HepG2 (cell line): ENCODE data around the gene NAA25. TPM values are rescaled to one million over a fixed set of nuclear protein-coding genes. Genes with fewer than 3 reads are reported as not detected.

Experiments used
- FLYWCH1 ChIP-seq: sonication (generic); formaldehyde crosslinking; IDR thresholded peaks from 2 replicates; pipeline ENCODE4 v1.8.1; 2023; ENCODE audit warnings: mild to moderate bottlenecking, missing genetic modification reagents
- HOXA9 ChIP-seq: sonication (generic); formaldehyde crosslinking; IDR thresholded peaks from 2 replicates; pipeline ENCODE4 v1.8.1; 2022; ENCODE audit warnings: missing genetic modification reagents, mild to moderate bottlenecking, moderate library complexity, borderline replicate concordance
- ISX ChIP-seq: sonication (generic); formaldehyde crosslinking; conservative IDR thresholded peaks from 2 replicates; pipeline ENCODE4 v1.5.0; 2020; ENCODE audit warnings: missing genetic modification reagents
- KLF13 ChIP-seq: sonication (generic); formaldehyde crosslinking; IDR thresholded peaks from 2 replicates; pipeline ENCODE4 v1.4.0; 2020; ENCODE audit warnings: mild to moderate bottlenecking, missing genetic modification reagents
- MAF1 ChIP-seq: sonication (generic); formaldehyde crosslinking; IDR thresholded peaks from 2 replicates; pipeline ENCODE4 v1.5.0; 2020; ENCODE audit warnings: missing genetic modification reagents, borderline replicate concordance
- MATR3 ChIP-seq: sonication (generic); formaldehyde crosslinking; IDR thresholded peaks from 2 replicates; pipeline ENCODE4 v1.4.0; 2020; ENCODE audit warnings: missing genetic modification reagents
- MAZ ChIP-seq, 2 experiments: sonication (generic) in 1 of 2; formaldehyde crosslinking in 1 of 2; IDR thresholded peaks; 2 replicates each; pipeline versions ENCODE4 v1.5.0 to v1.6.1; 2012 to 2020; ENCODE audit warnings: low read depth in 2 of 2, mild to moderate bottlenecking in 2 of 2, borderline replicate concordance in 1 of 2, improper control_type of control experiment in 1 of 2, low read length in 1 of 2, missing genetic modification reagents in 1 of 2, moderate library complexity in 1 of 2
- MIXL1 ChIP-seq: IDR thresholded peaks from 2 replicates; pipeline ENCODE4 v1.6.1; 2016
- NFATC3 ChIP-seq: sonication (generic); formaldehyde crosslinking; IDR thresholded peaks from 2 replicates; pipeline ENCODE4 v1.5.1; 2020; ENCODE audit warnings: mild to moderate bottlenecking, missing genetic modification reagents
- NFE2 ChIP-seq: sonication (generic); formaldehyde crosslinking; IDR thresholded peaks from 2 replicates; pipeline ENCODE4 v1.4.0; 2020; ENCODE audit warnings: missing genetic modification reagents
- PAX8 ChIP-seq: sonication (generic); formaldehyde crosslinking; IDR thresholded peaks from 2 replicates; pipeline ENCODE4 v1.8.0; 2022; ENCODE audit warnings: mild to moderate bottlenecking, missing genetic modification reagents, borderline replicate concordance
- PHF21A ChIP-seq: sonication (generic); formaldehyde crosslinking; IDR thresholded peaks from 2 replicates; pipeline ENCODE4 v1.5.0; 2020; ENCODE audit warnings: mild to moderate bottlenecking, missing genetic modification reagents
- PHF8 ChIP-seq: sonication (generic); formaldehyde crosslinking; IDR thresholded peaks from 2 replicates; pipeline ENCODE4 v1.5.0; 2020; ENCODE audit warnings: missing genetic modification reagents
- PLRG1 ChIP-seq: fragments of 450-650 bp; conservative IDR thresholded peaks from 2 replicates; pipeline ENCODE4 v1.6.1; 2016
- RORA ChIP-seq: sonication (generic); formaldehyde crosslinking; IDR thresholded peaks from 2 replicates; pipeline ENCODE4 v1.5.0; 2020; ENCODE audit warnings: mild to moderate bottlenecking, missing genetic modification reagents, moderate library complexity
- SCMH1 ChIP-seq: sonication (generic); formaldehyde crosslinking; IDR thresholded peaks from 2 replicates; pipeline ENCODE4 v1.9.0; 2021; ENCODE audit warnings: missing genetic modification reagents, mild to moderate bottlenecking, borderline replicate concordance
- TAF1 ChIP-seq: sonication (generic); formaldehyde crosslinking; IDR thresholded peaks from 2 replicates; pipeline ENCODE4 v1.4.0; 2020; ENCODE audit warnings: missing genetic modification reagents
- THYN1 ChIP-seq: sonication (generic); formaldehyde crosslinking; IDR thresholded peaks from 2 replicates; pipeline ENCODE4 v1.8.1; 2023; ENCODE audit warnings: low read depth, mild to moderate bottlenecking, moderate library complexity, missing genetic modification reagents, borderline replicate concordance
- ZBTB42 ChIP-seq: sonication (generic); formaldehyde crosslinking; IDR thresholded peaks from 2 replicates; pipeline ENCODE4 v1.5.0; 2020; ENCODE audit warnings: mild to moderate bottlenecking, missing genetic modification reagents
- ZFP36L2 ChIP-seq: sonication (generic); formaldehyde crosslinking; IDR thresholded peaks from 2 replicates; pipeline ENCODE4 v1.4.0; 2020; ENCODE audit warnings: missing genetic modification reagents
- ZNF10 ChIP-seq: sonication (generic); formaldehyde crosslinking; IDR thresholded peaks from 2 replicates; pipeline ENCODE4 v1.4.0; 2020; ENCODE audit warnings: mild to moderate bottlenecking, low read depth, missing genetic modification reagents, borderline replicate concordance
- ZNF253 ChIP-seq: sonication (generic); formaldehyde crosslinking; IDR thresholded peaks from 2 replicates; pipeline ENCODE4 v1.8.0; 2022; ENCODE audit warnings: mild to moderate bottlenecking, missing genetic modification reagents, borderline replicate concordance
- ZNF333 ChIP-seq: sonication (generic); formaldehyde crosslinking; IDR thresholded peaks from 2 replicates; pipeline ENCODE4 v1.4.0; 2020; ENCODE audit warnings: mild to moderate bottlenecking, missing genetic modification reagents, borderline replicate concordance
- ZNF670 ChIP-seq: sonication (generic); formaldehyde crosslinking; IDR thresholded peaks from 2 replicates; pipeline ENCODE4 v1.8.0; 2022; ENCODE audit warnings: mild to moderate bottlenecking, missing genetic modification reagents, borderline replicate concordance
- polyA plus RNA-seq, 8 experiments: library from polyadenylated mRNA; depleted of rRNA in 3 of 8; stranded (reverse) in 7 of 8; unstranded in 1 of 8; fragments of >200 nt; fragmentation: Illumina TruSeq in 4 of 8; extraction: Trizol in 4 of 8; gene quantifications; 2 replicates each; pipeline versions ENCODE4 v1.2.1 to v1.2.3, GENCODE V29; 2011 to 2016; ENCODE audit warnings: low read depth in 4 of 8, missing spikeins in 1 of 8, mixed read lengths in 1 of 8; ENCODE audit not compliant: insufficient read depth in 1 of 8
- total RNA-seq, 5 experiments: library from RNA; depleted of rRNA; stranded (reverse); fragments of >200 nt; fragmentation: Illumina TruSeq; extraction: Trizol; gene quantifications; 2 replicates each; pipeline ENCODE4 v1.2.3, GENCODE V29; 2016; ENCODE audit warnings: low read depth in 1 of 5
- TF ChIP-seq, protein P1 (sequence below): sonication (generic); formaldehyde crosslinking; IDR thresholded peaks from 2 replicates; pipeline ENCODE4 v1.4.0; 2020; ENCODE audit warnings: mild to moderate bottlenecking, missing genetic modification reagents
- TF ChIP-seq, protein P2 (sequence below): sonication (generic); formaldehyde crosslinking; IDR thresholded peaks from 2 replicates; pipeline ENCODE4 v1.8.1; 2023; ENCODE audit warnings: missing genetic modification reagents, inconsistent platforms, borderline replicate concordance

NAA25 gene
- total and polyA plus RNA-seq, 2 of the 13 experiments (the other 11 are each of a cell fraction or from before 2014, with no cell fraction given), result 11.4 to 32.0 TPM

GRCh38 chr12:112013601-112014402 is 94.8 kb downstream of the NAA25 start (continued):
- TF ChIP-seq ZNF333 (no peak; the same call in 1 of the 2 replicates), PHF21A (CRISPR knock-in tag) (peak; percentile 24; the same call in 1 of the 2 replicates), FLYWCH1 (CRISPR knock-in tag) (0 out of 2 replicates have a peak, but pooled peaks have one; percentile 78), KLF13 (CRISPR knock-in tag) (no peak), ZNF10 (no peak), NFATC3 (no peak), PHF8 (CRISPR knock-in tag) (peak; percentile 74), ZFP36L2 (0 out of 2 replicates have a peak, but pooled peaks have one; percentile 43), RORA (no peak), MATR3 (CRISPR knock-in tag) (no peak), PAX8 (CRISPR knock-in tag) (peak; percentile 78; the same call in 1 of the 2 replicates), ZNF253 (CRISPR knock-in tag) (no peak), MAF1 (CRISPR knock-in tag) (no peak), ZBTB42 (CRISPR knock-in tag) (no peak), NFE2 (CRISPR knock-in tag) (no peak), SCMH1 (CRISPR knock-in tag) (no peak), PLRG1 (no peak), MAZ (IDR thresholded peaks at IDR 0.05; ENCODE audit: borderline replicate concordance, low read depth, low read length) (no peak), MAZ (CRISPR knock-in tag; IDR thresholded peaks at IDR 0.05; ENCODE audit: low read depth) (no peak; the same call in 1 of the 2 replicates), ISX (CRISPR knock-in tag) (no peak), MIXL1 (CRISPR knock-in tag) (no peak), THYN1 (CRISPR knock-in tag) (no peak), ZNF670 (0 out of 2 replicates have a peak, but pooled peaks have one; percentile 68), TAF1 (CRISPR knock-in tag) (peak; percentile 51; the same call in 1 of the 2 replicates), HOXA9 (CRISPR knock-in tag) (no peak; the same call in 1 of the 2 replicates)
- TF ChIP-seq, protein P1, sequence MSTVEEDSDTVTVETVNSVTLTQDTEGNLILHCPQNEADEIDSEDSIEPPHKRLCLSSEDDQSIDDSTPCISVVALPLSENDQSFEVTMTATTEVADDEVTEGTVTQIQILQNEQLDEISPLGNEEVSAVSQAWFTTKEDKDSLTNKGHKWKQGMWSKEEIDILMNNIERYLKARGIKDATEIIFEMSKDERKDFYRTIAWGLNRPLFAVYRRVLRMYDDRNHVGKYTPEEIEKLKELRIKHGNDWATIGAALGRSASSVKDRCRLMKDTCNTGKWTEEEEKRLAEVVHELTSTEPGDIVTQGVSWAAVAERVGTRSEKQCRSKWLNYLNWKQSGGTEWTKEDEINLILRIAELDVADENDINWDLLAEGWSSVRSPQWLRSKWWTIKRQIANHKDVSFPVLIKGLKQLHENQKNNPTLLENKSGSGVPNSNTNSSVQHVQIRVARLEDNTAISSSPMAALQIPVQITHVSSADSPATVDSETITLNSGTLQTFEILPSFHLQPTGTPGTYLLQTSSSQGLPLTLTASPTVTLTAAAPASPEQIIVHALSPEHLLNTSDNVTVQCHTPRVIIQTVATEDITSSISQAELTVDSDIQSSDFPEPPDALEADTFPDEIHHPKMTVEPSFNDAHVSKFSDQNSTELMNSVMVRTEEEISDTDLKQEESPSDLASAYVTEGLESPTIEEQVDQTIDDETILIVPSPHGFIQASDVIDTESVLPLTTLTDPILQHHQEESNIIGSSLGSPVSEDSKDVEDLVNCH (CRISPR knock-in tag), result no peak
- TF ChIP-seq, protein P2, sequence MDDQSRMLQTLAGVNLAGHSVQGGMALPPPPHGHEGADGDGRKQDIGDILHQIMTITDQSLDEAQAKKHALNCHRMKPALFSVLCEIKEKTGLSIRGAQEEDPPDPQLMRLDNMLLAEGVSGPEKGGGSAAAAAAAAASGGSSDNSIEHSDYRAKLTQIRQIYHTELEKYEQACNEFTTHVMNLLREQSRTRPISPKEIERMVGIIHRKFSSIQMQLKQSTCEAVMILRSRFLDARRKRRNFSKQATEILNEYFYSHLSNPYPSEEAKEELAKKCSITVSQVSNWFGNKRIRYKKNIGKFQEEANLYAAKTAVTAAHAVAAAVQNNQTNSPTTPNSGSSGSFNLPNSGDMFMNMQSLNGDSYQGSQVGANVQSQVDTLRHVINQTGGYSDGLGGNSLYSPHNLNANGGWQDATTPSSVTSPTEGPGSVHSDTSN (CRISPR knock-in tag), result no peak
